Pulmonary artery endothelial cell (primary cell): ENCODE results near the gene SLC39A10. TPM values are rescaled to one million over a fixed set of nuclear protein-coding genes. Genes with fewer than 3 reads are reported as not detected.

Experiments used
- DNase-seq: peaks from one replicate; pipeline ENCODE4 v3.0.0-alpha.2; 2011; ENCODE audit warnings: low read depth, low spot score
- total RNA-seq: library from RNA; depleted of rRNA; stranded (reverse); fragments of >200 nt; gene quantifications from 2 replicates; pipeline ENCODE4 v1.2.3, GENCODE V29; 2014

The SLC39A10 gene
- total RNA-seq, 1 donor from 2014 or later, result 39.3 TPM

GRCh38 chr2:195727106-195727505 is 70.1 kb downstream of the SLC39A10 start:
- DNase-seq, result no peak

GRCh38 chr2:195730912-195731311 is 73.9 kb downstream of the SLC39A10 start:
- DNase-seq, result no peak

DNA sequence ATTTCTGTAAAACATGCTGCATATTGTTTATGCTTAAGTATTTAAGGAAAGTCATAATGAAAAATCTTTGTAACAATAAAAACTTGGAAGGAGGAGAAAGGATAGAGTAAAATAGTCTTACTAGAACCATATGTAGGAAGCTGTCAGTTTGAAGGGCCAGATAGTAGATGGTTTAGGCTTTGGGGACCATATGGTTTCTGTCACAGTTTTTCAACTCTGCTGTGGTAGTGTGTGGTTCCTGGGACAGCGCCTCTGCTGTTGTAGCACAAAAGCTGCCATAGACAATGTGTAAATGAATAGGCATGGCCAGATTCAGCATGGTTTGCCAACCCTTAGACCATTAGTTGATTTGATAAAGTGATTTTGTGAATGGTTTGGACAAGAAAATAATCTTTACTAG is 75.5 kb downstream of the SLC39A10 start:
- no peak for DNase-seq

DNA sequence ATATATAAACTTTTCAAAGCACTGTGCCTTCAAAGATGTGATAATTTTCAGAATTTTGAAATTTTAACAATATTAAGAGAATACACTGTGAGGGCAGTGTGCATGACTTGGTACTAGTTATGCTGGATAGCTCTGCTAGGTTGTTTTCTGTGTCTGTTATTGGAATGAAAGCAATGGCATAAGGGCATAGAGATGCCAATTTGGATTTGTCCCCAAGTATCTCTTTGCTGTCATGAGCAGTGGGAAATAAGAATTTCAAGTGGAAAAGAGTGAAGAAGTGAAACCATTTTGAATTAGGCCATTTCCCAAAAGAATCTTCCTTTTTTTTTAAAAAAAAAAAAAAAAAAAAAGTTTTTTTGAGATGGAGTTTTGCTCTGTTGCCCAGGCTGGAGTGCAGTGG is 76.8 kb downstream of the SLC39A10 start:
- no peak for DNase-seq

DNA sequence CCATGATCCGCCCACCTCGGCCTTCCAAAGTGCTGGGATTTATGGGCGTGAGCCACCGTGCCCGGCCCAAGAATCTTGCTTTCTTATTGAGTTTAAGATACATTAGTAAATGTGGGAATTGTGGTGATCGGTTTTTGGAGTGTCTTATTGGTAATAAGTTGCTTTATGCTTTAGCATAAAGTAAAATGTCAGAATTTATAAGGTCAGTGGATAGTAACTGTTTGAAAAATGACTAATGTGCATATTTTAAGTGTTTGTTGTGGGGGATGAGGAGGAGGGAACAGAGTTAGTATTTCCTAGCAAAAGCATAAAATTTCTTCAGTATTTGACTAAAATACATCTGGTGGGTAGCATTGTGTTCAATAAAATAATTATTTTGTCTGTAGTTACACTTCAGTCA is 77.4 kb downstream of the SLC39A10 start:
- no peak for DNase-seq

- no peak for DNase-seq
Observed at GRCh38 chr2:195734931-195735330, 77.9 kb downstream of the SLC39A10 start.

- no peak for DNase-seq
Observed at GRCh38 chr2:195735347-195735746, 78.3 kb downstream of the SLC39A10 start.

GRCh38 chr2:195737511-195738325 is 80.7 kb downstream of the SLC39A10 start:
- DNase-seq, result no peak

DNA sequence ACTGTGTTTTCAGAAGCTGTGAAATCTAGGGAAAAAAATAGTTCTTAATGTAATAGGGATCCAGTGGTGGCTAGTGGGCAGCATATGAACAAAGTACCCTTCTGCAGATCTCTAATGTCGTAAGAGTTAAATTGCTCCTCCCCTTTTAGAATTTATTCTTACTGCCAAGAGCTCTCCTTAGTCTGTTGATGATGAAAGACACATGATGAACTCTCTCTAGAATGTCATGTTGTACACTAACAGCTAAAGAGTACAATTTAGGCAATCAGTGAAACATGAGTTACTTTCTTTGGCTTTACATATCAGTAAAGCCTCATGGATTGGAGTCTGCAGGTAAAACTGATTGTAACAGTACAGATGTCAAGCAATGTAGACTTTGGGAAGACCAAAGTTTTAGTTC is 84.2 kb downstream of the SLC39A10 start:
- no peak for DNase-seq

GRCh38 chr2:195756218-195756942 is 99.4 kb downstream of the SLC39A10 start:
- DNase-seq, result no peak

DNA sequence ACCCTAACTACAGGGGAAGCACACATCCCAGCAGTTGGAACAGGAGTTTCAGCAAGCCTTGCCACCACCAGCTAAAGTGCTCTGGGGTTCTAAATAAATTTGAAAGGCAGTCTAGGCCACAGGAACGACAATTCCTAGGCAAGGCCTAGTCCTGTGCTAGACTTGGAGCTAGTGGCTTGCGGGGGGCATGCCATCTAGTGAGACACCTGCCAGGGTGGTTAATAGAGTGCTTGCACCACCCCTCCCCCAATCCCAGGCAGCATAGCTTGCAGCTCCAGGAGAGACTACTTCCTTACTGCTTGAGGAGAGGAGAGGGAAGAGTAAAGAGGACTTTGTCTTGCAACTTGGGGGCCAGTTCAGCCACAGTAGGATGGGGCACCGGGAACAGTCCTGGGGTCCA is 101.8 kb downstream of the SLC39A10 start:
- no peak for DNase-seq

- no peak for DNase-seq
Observed at GRCh38 chr2:195759877-195760276, 102.9 kb downstream of the SLC39A10 start.

- DNase-seq, result no peak
Observed at GRCh38 chr2:195763866-195764265, 106.8 kb downstream of the SLC39A10 start.

GRCh38 chr2:195766691-195767090 is 109.7 kb downstream of the SLC39A10 start:
- DNase-seq, result no peak

DNA sequence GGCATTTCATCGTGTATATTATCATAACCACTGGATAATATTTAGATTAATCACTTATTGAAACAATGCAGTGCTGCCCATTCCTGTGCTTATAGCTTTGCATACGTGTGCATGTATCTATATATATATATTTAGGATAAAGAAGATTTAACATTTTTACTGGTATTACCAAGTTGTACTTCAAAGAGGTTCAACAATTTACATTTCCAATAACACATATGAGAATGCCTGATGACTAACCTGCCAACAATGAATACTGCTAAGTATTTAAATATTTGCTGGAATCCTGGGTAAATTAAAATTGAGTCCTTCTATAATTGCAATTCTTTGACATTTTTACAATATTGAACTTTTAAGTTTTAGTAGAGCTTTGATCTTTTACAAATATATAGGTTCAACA is 111.4 kb downstream of the SLC39A10 start:
- DNase-seq, result no peak

DNA sequence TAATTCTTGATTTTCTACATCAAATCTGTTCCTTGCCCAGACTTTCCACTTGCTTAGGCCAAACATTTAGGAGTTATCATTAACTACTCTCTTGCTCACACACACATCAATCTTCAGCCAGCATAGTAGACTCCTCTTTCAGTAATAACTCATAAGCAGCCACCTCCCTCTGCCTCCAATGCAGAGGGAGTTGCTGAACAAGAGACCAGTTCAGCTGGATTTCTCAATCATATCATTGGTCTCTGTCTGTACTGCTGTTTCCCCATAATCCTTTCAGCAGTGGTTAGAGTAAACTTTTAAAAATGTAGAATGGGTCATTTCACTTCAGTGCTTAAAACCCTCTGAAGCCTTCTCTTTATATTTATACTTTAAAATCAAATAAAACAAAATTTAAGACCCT is 112.9 kb downstream of the SLC39A10 start:
- no peak for DNase-seq

DNA sequence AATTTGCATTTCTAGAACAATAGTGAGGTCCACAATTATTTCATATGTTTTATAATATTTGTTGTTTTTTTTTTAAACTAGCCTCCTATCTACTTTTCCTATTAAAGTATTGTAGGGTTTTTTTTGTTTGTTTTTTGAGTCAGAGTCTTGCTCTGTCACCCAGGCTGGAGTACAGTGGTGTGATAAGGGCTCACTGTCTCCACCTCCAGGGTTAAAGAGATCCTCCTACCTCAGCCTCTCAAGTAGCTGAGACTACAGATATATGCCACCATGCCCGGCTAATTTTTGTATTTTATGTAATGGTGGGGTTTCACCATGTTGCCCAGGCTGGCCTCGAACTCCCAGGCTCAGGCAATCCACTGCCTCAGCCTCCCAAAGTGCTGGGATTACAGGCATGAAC is 122.5 kb downstream of the SLC39A10 start:
- no peak for DNase-seq

- DNase-seq, result no peak
Observed at GRCh38 chr2:195782156-195782555, 125.1 kb downstream of the SLC39A10 start.
